GM19463 (cell line): Measurements from ENCODE around the gene ZC3H18.
"Not testable (repeated sequence)": the region's sequence is repeated elsewhere in the genome, so short reads cannot be mapped to it uniquely, and the experiment has no call there.

Experiments
- ATAC-seq: cut with Tn5 transposase; IDR thresholded peaks from one replicate; pipeline ENCODE4 v1.9.1; 2021; ENCODE audit warnings: mild to moderate bottlenecking, moderate library complexity; ENCODE audit not compliant: unreplicated experiment

ZC3H18 gene

GRCh38 chr16:88651989-88652761 is 82.0 kb downstream of the ZC3H18 start:
- no peak for ATAC-seq

GRCh38 chr16:88652762-88653063 is 82.5 kb downstream of the ZC3H18 start:
- no peak for ATAC-seq

GRCh38 chr16:88653101-88653500 is 82.9 kb downstream of the ZC3H18 start:
- ATAC-seq = no peak

- ATAC-seq = no peak
Measured at GRCh38 chr16:88653596-88654362, 83.6 kb downstream of the ZC3H18 start.

- ATAC-seq = no peak
Measured at GRCh38 chr16:88654363-88655052, 84.3 kb downstream of the ZC3H18 start.

GRCh38 chr16:88655053-88655732 is 85.0 kb downstream of the ZC3H18 start:
- no peak for ATAC-seq

GRCh38 chr16:88655733-88656281 is 85.6 kb downstream of the ZC3H18 start:
- ATAC-seq = no peak

GRCh38 chr16:88656291-88656980 is 86.2 kb downstream of the ZC3H18 start:
- no peak for ATAC-seq

GRCh38 chr16:88657371-88657770 is 87.2 kb downstream of the ZC3H18 start:
- no peak for ATAC-seq

- no peak for ATAC-seq
Measured at GRCh38 chr16:88658714-88659113, 88.5 kb downstream of the ZC3H18 start.

- ATAC-seq = no peak
Measured at GRCh38 chr16:88659160-88659559, 89.0 kb downstream of the ZC3H18 start.

- no peak for ATAC-seq
Measured at GRCh38 chr16:88661468-88661867, 91.3 kb downstream of the ZC3H18 start.

GRCh38 chr16:88662222-88662842 is 92.1 kb downstream of the ZC3H18 start:
- no peak for ATAC-seq

- peak; percentile 95 for ATAC-seq
Measured at GRCh38 chr16:88662843-88663606, 92.8 kb downstream of the ZC3H18 start, which contains the start of gene MVD. MVD (minus strand) TSS chr16:88663091; CDS start chr16:88663080, 11 bp downstream.

- ATAC-seq = no peak
Measured at GRCh38 chr16:88665148-88665547, 94.9 kb downstream of the ZC3H18 start.

GRCh38 chr16:88665570-88665969 is 95.4 kb downstream of the ZC3H18 start:
- ATAC-seq = no peak

GRCh38 chr16:88667461-88667860 is 97.3 kb downstream of the ZC3H18 start:
- ATAC-seq = no peak

GRCh38 chr16:88669493-88669892 is 99.3 kb downstream of the ZC3H18 start:
- not testable (repeated sequence) for ATAC-seq

- ATAC-seq = no peak
Measured at GRCh38 chr16:88669980-88670379, 99.8 kb downstream of the ZC3H18 start.
